GM12864 (cell line): ENCODE data around the gene NRCAM.

Experiments used
- DNase-seq: peaks from one replicate; pipeline ENCODE4 v3.0.0-alpha.2; 2011; ENCODE audit warnings: low read depth
- H3K4me3 ChIP-seq: 2 replicates; pipeline ENCODE4 v1.5.1; 2011; ENCODE audit warnings: mild to moderate bottlenecking, low read depth, low read length, control low read depth
- TF ChIP-seq, protein P1 (sequence below): IDR thresholded peaks from 2 replicates; pipeline ENCODE4 v1.5.1; 2011; ENCODE audit warnings: low read depth, mild to moderate bottlenecking, moderate library complexity, low read length, control low read depth, inconsistent platforms; ENCODE audit errors: missing control alignments

The NRCAM gene

DNA sequence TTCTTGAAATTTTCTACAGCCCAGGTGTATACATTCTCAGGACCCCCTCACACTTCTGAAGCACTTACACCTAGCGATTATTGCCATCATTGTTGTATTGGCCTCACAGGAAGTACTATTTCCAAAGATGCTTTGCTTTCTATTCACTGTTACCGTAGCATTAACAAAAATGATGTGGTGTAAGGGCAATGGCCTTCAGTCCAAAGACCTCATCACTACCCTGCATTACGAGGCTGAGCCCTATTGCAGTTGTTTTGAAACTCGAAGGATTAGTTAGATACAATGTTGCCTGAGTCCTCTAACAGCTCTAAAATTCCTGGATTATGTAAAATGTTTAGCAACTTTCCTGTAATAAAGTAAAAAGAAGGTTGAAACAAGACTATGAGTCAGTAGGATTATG, 2.9 kb downstream of the NRCAM start:
- no peak overlapping the region for H3K4me3 ChIP-seq
- TF ChIP-seq, protein P1, sequence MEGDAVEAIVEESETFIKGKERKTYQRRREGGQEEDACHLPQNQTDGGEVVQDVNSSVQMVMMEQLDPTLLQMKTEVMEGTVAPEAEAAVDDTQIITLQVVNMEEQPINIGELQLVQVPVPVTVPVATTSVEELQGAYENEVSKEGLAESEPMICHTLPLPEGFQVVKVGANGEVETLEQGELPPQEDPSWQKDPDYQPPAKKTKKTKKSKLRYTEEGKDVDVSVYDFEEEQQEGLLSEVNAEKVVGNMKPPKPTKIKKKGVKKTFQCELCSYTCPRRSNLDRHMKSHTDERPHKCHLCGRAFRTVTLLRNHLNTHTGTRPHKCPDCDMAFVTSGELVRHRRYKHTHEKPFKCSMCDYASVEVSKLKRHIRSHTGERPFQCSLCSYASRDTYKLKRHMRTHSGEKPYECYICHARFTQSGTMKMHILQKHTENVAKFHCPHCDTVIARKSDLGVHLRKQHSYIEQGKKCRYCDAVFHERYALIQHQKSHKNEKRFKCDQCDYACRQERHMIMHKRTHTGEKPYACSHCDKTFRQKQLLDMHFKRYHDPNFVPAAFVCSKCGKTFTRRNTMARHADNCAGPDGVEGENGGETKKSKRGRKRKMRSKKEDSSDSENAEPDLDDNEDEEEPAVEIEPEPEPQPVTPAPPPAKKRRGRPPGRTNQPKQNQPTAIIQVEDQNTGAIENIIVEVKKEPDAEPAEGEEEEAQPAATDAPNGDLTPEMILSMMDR: no peak
- no peak for DNase-seq

DNA sequence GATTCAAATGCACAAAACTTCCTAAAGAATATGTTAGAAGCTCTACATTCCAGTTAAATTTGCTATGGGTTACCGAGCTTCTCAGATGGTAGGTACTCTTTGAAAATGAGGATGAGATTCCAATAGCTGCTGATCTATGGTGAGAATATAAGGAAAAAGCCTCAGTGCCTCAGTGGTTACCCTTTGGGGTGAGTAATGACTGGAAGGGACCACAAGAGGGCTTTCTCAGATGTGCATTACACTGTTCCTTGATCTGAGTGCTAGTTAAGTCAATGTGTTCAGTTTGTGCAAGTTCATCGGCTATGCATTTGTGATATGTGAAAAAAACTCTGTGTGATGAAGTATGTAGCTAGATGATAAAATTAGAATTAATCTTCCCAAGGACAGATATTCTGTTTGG, 3.5 kb downstream of the NRCAM start:
- DNase-seq: peak; percentile 10
- TF ChIP-seq, protein P1: peak; percentile 55
- H3K4me3 ChIP-seq: no peak overlapping the region

DNA sequence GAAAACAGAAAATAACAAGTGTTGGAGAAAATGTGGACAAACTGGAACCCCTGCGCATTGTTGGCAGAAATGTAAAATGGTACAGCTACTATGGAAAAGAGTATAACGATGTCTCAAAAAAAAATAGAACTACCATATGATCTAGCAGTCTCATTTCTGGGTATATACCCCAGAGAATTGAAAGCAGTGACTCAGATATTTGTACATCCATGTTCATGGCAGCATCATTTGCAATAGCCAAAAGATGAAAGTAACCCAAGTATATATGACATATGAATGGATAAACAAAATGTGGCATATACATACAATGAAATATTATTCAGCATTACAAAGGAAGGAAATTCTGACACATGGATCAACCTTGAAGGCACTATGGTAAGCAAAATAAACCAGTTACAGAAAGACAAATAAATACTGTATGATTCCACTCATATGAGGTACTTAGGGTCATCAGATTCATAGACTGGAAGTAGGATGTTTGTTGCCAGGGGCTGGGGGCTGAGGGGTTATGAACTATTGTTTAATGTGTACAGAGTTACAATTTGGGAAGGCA, 4.9 kb downstream of the NRCAM start:
- no peak for DNase-seq
- TF ChIP-seq, protein P1: no peak
- H3K4me3 ChIP-seq: no peak overlapping the region

DNA sequence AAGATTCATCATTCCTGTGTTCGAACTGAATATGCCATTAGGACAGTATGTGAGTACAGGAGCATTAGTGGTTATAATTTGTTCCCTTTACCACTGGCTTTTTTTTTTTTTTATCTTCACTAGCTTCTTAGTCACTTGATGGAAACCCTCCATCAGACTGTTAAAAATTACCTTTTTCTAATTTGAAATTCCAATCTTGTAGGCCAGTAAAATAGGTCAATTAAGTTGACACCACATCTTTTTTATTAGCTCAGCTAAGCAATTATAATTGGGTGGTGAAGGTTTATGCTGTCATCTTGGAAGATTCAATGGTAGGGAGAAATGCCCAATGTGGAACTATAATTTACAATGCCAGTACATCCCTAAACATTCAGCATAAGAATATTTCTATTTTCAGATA, 6.1 kb downstream of the NRCAM start:
- H3K4me3 ChIP-seq: no peak overlapping the region
- TF ChIP-seq, protein P1: no peak
- DNase-seq: no peak

DNA sequence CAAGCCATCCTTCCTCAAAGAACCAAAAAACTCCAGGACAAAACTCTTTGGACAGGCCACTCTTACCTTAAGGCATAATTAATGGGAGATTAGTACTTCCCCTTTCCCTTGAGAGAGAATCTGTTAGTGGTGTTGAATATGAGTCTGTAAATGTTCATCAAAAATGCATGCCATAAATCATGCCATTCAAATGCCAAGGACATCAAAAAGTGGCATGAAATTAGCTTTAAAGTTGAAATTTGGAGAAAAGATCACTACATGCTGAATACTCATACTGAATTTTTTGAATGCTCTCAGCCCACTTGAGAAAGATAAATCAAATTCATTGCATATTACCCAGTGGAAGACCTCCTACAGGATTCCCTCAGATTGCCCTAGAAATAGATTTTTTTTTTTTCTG, 6.7 kb downstream of the NRCAM start:
- DNase-seq: no peak

DNA sequence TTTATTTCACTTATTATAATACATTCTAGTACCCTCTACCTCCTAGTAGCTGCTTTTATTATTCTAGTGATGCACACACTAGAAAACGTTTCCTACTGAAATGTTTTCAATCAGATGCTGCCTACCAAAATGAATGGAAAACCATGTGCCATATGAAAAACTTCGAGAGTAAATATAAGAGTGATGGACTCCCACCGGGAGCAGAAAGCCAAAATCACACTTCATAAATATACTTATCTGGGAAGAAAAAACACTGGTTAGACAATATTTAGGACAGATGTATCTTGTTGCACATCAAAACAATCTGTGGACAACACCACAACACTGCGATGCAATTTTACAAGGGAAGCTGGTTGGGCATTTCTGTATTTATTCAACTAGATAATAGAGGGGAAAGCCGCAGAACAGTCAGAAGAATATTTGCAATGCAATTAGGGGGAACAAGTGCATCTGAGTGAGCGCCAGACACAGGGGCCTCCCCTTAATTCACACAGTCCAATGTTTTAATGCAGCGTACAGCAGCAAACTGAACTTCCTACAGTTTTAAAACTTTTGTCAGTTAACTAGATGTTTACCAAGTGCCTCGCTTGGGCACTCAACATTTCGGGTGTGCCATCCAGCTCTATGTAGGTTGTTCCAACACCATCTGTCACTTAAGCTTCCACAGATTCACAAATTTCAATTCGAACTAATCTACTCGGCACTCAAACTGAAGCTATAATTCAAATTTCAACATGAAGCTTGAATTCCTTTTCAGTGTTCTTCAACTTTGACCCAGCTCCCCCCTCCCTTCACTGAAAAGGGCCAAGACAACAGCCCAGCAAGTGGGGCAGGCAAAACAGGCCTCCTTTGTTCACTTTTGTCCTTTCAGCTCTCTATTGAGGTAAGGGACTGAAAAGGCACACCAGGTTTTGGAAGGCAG, 7.4 kb downstream of the NRCAM start:
- no peak for DNase-seq
- no peak overlapping the region for H3K4me3 ChIP-seq
- TF ChIP-seq, protein P1: no peak

More for the DNA sequence above, 6.7 kb downstream of the NRCAM start:
- TF ChIP-seq, protein P1: no peak
- H3K4me3 ChIP-seq: no peak overlapping the region
